ACHN (cell line): Measurements from ENCODE around the gene CTRB1.
"Not testable (repeated sequence)": the region's sequence is repeated elsewhere in the genome, so short reads cannot be mapped to it uniquely, and the experiment has no call there.

Source experiments
- DNase-seq: peaks from one replicate; pipeline ENCODE4 v3.0.0-alpha.2; 2015
- in situ Hi-C: cut with HindIII; loops from 2 replicates; pipeline ENCODE4 v1.10.0; 2017; ENCODE audit warnings: low sequenced_read_pairs, low pct_ligation_motif_present, low pct_unique_long_range_greater_than_20kb

CTRB1 gene

DNA sequence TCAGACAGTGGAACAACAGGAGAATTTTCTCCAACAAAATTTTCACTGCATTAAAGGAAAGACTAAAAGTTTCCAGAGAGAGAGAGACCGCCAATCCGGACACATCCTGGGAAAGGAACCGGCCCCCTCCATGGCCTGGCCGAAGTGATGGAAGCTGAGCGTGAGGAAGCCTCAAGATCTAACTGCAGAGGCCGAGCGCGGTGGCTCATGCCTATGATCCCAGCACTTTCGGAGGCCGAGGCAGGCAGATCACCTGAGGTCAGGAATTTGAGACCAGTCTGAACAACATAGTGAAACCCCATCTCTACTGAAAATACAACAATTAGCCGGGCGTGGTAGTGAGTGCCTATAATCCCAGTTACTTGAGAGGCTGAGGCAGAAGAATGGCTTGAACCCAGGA is 15.7 kb upstream of the CTRB1 start:
- DNase-seq, result no peak
- in situ Hi-C loops, result no loop called here

DNA sequence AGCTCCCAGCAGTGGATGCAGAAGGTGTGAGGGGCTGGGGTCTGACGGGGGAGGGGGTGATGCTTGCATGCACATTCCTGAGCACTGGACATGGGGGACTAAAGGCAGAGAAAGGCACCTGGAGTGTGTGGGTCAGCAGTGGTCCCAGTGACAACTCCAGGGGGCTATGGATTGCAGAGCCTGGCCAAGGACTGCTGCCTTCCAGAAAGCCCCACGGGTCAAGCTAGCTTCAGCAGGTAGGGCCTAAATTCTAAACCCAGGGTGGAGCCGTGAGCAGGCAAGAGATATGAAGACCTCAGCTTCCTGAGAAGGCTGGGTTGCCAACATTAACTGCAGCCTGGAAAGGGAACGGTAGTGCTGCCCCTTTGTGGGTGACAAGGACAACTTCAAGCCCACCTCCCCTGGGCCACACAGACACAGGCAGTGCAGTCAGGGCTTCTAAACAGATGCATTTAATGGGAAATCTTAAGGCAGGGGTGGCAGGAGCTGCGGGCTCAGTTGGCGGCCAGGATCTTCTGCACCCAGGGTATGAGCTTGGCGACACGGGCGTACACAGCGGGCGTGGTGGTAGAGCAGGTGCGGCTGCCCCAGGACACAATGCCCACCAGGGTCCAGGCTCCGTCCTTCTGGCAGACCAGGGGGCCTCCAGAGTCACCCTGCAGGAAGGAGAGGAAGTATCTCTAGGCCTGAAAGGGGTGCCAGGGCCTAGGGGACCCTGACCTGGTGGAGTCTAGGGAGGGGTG is 14.9 kb upstream of the CTRB1 start:
- in situ Hi-C loops, result no loop called here
- no peak for DNase-seq

DNA sequence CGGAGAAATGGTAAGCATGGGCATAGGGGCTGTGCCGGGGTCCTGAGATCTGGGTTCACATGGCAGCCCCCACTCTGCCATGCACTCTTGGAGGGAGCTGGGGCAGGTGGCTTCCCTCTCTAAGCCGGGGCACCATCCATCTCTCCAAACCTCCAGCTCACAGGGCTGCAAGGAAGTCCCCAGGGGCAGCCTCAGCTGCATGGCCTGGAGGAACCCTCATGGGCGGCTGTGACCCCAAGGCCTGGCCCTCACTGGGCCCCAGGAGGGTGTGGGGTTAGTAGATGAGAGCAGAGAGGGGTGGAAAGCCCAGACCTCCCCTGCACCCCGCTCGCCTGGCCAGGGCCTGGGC is 14.4 kb upstream of the CTRB1 start:
- DNase-seq, result no peak
- in situ Hi-C loops, result no loop called here

- in situ Hi-C loops, DNase-seq: not testable (repeated sequence)
Measured at GRCh38 chr16:75204905-75205304, 13.9 kb upstream of the CTRB1 start.

DNA sequence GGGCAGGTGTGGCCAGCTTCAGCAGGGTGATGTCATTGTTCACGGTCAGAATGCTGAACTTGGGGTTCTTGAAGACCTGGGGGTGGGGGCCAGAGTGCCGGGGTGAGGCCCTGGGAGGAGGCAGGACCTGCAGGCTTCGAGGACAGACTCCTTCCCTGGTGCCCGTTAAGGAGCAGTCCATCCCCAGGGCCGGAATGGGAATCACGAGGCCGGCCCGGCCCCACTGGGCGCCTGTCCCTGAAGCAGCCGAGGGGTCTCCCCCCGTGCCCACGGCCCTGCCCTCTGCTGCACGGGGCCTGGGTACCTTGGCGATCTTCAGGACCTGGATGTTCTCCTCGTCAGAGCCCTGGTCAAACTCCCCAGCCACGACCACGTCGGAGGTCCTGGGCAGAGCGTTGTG is 13.3 kb upstream of the CTRB1 start:
- in situ Hi-C loops, DNase-seq: not testable (repeated sequence)

DNA sequence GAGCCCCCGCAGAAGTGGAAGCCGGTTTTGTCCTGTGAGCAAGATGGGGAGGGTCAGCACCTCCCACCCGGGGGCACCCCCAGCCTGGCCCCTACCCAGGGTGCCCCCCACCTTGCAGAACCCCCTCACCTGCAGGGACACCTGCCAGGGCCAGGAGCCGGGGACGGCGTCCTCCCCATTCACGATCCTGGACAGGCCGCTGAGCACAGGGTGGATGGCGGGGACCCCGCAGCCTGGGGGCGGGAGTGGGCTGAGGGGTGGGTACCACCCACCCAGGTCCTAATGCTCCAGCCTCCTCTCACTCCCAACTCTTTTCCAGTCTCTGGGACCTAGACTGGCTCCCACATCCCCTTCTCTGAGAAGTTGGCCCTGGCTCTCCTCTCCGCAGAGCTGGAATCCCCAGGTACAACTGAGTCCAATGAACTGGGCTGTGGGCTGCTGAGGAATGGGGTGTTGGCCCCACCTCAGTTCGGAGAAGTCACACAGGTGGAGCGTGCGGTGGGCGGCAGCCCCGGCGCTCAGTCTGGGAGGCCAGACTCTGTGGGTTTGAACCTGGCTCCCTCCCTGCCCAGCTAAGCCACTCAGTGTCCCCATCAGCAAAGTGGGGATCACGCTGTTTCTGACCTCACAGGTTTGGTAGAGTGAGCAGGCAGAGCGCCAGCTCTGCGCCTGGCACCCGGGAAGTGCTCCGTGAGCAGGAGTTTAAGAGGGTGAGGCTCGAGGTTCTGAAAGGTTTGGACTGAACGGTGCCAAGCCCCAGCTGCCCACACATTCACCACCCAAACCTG is 12.6 kb upstream of the CTRB1 start:
- DNase-seq, in situ Hi-C loops: not testable (repeated sequence)

DNA sequence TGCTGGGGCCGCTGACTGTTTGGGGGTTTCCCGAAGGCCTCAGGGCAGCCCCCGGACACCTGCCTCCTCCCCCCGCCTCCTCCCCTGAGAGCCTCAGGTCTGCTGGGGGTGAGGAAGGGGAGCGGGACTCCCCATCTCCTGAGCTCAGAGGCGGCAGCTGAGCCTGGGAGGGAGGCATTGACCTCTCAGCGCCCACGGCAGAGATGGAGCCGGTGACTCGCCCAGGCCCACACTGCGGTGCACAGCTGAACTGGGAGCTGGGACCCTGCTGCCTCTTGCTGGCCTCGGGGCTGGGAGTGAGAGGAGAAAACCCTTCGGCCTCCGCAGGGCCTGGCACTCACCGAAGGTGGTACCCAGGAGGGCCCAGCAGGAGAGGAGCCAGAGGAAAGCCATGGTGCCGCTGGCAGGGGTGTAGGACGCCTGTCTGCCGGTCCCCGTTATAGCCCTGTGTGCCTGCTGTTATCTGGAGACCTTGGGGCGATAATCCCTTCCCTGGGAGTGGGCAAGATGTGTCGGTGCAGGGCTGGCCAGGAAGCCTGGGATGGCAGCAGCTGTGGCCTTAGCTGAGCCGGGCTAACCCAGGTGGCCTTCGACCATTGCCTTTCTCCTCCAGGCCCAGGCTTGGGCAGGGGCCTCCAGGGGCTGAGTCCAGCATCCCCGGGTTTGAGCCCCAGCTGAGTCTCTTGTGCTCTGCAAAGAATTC is 11.9 kb upstream of the CTRB1 start, which contains the start of gene CTRB2:
TSS of gene CTRB2 (minus strand) at position 413 of the 703 bp plus-strand sequence. CDS start at position 393, 20 bp downstream.
- in situ Hi-C loops, result no loop called here
- DNase-seq, result no peak

DNA sequence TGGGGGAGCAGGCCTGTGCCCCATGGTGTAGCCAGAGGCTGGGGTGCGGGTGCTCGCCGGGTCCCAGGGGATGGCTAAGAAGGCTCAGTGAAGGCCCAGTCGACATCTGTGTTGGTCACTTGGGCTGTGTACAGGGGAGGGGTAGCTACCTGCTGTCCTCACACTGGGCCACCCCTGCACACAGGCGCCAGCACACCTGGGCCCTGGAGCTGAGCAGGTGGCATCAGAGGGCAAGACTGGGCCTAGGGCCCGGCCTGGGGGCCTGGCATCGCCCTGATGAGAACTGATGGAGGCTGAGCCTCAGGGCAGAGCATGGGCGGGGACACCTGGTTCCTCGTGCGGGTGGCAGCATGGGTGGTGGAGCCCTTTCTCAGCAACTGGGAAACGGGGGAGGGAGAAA is 11.0 kb upstream of the CTRB1 start:
- DNase-seq, result no peak
- in situ Hi-C loops, result no loop called here

- DNase-seq, result no peak
Measured at GRCh38 chr16:75208242-75208825, 10.5 kb upstream of the CTRB1 start.

DNA sequence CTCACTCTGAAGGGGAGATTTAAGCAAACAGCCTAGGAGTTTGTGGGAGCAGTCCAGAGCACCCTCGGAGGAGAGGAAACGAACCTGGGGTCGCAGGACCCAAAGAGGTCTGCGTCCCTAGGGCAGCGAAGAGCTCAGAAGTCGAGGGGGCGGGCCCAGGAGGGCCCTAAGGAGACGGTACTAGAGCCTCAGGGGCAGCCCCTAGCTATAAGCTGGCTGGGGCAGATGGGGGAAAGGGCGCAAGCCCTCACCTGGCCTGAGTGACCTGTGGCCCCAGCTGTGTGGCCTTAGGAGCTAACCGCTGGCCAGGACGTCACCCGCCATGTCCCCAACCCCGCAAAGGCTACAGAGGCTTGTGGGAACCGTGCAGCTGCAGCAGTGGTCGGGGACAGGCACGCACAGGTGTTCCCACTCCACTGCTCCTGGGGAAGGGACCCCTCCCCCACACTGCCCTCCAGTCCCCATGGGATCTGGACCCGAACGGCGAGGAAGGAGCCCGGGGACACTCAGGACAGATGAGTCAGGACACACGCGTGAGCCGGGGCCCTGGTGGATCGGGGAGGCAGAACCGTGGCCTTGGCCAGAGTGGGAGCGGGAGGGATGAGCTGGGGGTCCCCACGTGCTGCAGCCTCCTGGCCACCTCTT is 9.8 kb upstream of the CTRB1 start:
- DNase-seq, result no peak
- in situ Hi-C loops, result no loop called here

More at GRCh38 chr16:75208242-75208825, 10.5 kb upstream of the CTRB1 start:
- in situ Hi-C loops, result no loop called here

DNA sequence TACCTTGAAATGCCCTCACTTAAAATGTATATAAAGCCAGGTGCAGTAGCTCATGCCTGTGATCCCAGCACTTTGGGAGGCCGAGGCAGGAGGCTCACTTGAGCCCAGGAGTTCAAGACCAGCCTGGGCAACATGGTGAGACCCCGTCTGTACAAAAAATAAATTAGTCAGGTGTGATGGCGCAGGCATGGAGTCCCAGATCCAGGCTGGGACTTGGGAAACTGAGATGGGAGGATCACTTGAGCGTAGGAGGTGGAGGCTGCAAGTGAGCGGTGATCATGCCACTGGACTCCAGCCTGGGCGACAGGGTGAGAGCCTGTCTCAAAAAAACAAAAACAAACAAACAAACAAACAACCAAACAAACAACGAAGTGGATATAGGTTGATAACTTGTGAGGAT is 9.3 kb upstream of the CTRB1 start:
- in situ Hi-C loops, DNase-seq: not testable (repeated sequence)

DNA sequence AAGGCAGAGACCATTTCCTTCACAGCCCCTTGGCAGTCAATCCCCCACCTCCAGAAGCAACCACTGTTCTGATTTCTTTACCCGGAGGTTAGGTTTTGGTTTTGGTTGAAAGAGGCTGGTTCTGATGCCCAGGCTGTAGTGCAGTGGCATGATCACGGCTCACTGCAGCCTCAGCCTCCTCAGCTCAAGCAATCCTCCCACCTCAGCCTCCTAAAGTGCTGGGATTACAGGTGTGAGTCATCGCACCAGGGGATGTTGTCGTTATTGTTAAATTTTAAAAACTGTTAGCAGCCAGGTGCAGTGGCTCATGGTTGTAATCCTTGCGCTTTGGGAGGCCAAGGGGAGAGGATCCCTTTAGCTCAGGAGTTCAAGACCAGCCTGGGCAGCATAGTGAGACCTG is 8.8 kb upstream of the CTRB1 start:
- DNase-seq, result no peak
- in situ Hi-C loops, result no loop called here

DNA sequence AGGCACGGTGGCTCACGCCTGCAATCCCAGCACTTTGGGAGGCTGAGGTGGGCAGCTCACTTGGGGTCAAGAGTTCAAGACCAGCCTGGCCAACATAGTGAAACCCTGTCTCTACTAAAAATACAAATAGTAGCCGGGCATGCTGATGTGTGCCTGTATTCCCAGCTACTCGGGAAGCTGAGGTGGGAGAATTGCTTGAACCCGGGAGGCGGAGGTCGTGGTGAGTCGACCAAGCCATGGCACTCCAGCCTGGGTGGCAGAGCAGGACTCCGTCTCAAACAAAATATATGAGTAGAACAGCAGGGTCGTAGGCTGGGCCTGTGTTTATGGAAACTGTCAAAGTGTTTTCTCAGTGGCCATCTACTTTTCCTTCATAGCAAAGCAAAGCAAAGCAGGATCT is 7.5 kb upstream of the CTRB1 start:
- DNase-seq, in situ Hi-C loops: not testable (repeated sequence)

GRCh38 chr16:75216127-75216526 is 2.7 kb upstream of the CTRB1 start:
- in situ Hi-C loops, result no loop called here
- DNase-seq, result no peak

DNA sequence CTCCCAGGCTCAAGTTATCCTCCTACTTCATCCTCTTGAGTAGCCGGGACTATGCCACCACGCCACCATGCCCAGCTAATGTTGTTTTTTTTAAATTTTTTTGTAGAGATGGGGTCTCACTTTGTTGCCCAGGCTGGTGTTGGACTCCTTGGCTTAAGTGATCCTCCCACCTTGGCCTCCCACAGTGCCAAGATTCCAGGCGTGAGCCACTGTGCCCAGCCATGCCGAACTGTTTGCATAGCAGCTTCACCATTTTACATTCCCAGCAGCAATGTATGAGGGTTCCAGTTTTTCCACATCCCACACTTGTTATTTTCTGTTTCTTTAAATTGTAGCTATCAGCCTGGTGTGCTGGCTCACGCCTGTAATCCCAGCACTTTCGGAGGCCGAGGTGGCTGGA is 2.2 kb upstream of the CTRB1 start:
- no peak for DNase-seq
- in situ Hi-C loops, result no loop called here

- in situ Hi-C loops, result no loop called here
- DNase-seq, result no peak
Measured at GRCh38 chr16:75217389-75217851, 1.4 kb upstream of the CTRB1 start.

DNA sequence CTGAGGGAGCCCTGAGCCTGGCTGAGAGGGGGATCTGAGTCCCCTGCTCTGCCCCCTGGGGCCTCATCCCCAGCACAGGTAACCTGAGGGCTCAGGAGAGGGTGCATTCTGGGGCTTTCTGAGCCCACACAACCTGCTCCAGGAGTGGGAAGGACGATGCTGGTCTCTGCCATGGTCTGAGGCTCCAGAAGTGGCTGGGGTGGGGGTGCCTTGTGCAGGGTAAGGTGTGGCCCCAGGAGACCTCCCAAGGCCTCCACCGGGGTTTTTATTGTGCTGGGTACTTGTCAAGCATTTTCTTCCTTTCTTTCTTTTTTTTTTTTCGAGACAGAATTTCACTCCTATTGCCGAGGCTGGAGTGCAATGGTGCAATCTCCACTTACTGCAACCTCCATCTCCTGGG is 300 bp downstream of the CTRB1 start:
- DNase-seq, result no peak
- in situ Hi-C loops, result no loop called here

DNA sequence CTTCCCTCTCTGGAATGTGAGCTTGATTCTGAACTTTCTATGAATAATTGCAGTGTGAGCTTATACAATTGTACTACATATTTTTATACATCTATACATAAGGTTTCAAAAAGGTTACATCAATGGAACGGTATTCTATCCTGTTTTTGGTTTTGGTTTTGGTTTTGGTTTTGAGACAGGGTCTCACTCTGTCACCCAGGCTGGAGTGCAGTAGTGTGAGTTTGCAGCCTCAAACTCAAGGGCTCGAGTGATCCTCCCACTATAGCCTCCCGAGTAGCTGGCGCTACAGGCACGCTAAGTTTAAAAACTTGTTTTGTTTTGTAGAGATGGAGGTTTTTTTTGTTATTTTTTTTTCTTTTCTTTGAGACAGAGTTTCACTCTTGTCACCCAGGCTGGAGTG is 1.1 kb downstream of the CTRB1 start:
- in situ Hi-C loops, result no loop called here
- no peak for DNase-seq
